Right lobe of liver (tissue), 4 donors: ENCODE measurements around the gene SERPINB12.

Experiments used
- POLR2A ChIP-seq: fragments of 450-650 bp; IDR thresholded peaks from one replicate; pipeline ENCODE4 v1.6.1; 2017; ENCODE audit warnings: antibody characterized with exemption, mild to moderate bottlenecking
- TF ChIP-seq, protein P1 (sequence below), 4 donors: fragments of 200-600 bp in 3 of 4; fragments of 450-650 bp in 1 of 4; IDR thresholded peaks; one replicate each; pipeline versions ENCODE4 v1.5.1 to v1.8.0; 2016 to 2022; ENCODE audit warnings: antibody characterized with exemption in 4 of 4, mild to moderate bottlenecking in 2 of 4
- donor health status: DM: no; HTN: no; CAD: no.
- donor health status: DM: no; HTN: no; CAD: no.
- donor health status: DM: no; HTN: yes; CAD: no.

DNA sequence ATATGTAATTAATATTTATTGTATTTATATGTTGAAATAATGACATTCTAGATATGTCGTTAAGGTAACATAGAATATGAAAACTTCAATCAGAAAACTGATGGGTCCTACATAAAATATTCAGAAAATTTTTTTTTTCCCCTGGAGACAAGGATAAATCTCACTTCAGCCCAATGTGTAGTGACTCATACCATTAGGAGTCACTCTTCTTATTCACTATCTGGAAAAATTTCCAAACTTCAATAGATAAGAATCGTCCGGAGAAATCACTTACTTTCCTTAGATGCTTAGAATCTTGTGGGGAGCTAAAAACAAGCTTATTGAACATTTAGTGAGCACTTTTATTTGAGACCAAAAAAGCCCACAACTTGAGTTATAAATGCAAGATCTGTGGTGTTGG lies 49.6 kb downstream of the SERPINB12 start:
- TF ChIP-seq, protein P1, sequence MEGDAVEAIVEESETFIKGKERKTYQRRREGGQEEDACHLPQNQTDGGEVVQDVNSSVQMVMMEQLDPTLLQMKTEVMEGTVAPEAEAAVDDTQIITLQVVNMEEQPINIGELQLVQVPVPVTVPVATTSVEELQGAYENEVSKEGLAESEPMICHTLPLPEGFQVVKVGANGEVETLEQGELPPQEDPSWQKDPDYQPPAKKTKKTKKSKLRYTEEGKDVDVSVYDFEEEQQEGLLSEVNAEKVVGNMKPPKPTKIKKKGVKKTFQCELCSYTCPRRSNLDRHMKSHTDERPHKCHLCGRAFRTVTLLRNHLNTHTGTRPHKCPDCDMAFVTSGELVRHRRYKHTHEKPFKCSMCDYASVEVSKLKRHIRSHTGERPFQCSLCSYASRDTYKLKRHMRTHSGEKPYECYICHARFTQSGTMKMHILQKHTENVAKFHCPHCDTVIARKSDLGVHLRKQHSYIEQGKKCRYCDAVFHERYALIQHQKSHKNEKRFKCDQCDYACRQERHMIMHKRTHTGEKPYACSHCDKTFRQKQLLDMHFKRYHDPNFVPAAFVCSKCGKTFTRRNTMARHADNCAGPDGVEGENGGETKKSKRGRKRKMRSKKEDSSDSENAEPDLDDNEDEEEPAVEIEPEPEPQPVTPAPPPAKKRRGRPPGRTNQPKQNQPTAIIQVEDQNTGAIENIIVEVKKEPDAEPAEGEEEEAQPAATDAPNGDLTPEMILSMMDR (IDR thresholded peaks at IDR 0.05) = no peak
- TF ChIP-seq POLR2A = no peak
